Natural killer cell treated with Interleukin-12 subunit alpha and Interleukin-12 subunit beta and Interleukin-15 and Interleukin-18, amount 100 ng/mL, for 72 hours (primary cell): ENCODE measurements around the gene ULK4. TPM values are rescaled to one million over a fixed set of nuclear protein-coding genes. Genes with fewer than 3 reads are reported as not detected.

Experiments used
- ATAC-seq, 2 donors: fragments of 150-1000 bp; cut with Tn5 transposase in 1 of 2; sonication (Bioruptor Pico), chemical (Tn5 transposase) in 1 of 2; 2 replicates each; pipeline ENCODE4 v1.10.0; 2021
- DNase-seq: peaks from one replicate; pipeline ENCODE4 v3.0.0; 2022; ENCODE audit warnings: low spot score
- H3K27ac Mint-ChIP-seq, 2 donors: 1 replicate in 1 of 2; 2 replicates in 1 of 2; pipeline ENCODE4 v1.8.0; 2022; ENCODE audit warnings: mixed read lengths in 2 of 2, mild to moderate bottlenecking in 1 of 2, moderate library complexity in 1 of 2
- H3K27me3 Mint-ChIP-seq, 2 donors: 1 replicate in 1 of 2; 2 replicates in 1 of 2; pipeline ENCODE4 v1.8.0; 2022; ENCODE audit warnings: mixed read lengths in 2 of 2
- H3K36me3 Mint-ChIP-seq: one replicate; pipeline ENCODE4 v1.8.0; 2022; ENCODE audit warnings: mixed read lengths
- H3K4me1 Mint-ChIP-seq, 2 donors: 1 replicate in 1 of 2; 2 replicates in 1 of 2; pipeline ENCODE4 v1.8.0; 2022; ENCODE audit warnings: low read depth in 2 of 2, mixed read lengths in 2 of 2, mild to moderate bottlenecking in 1 of 2
- H3K4me3 Mint-ChIP-seq: one replicate; pipeline ENCODE4 v1.8.0; 2022; ENCODE audit warnings: mixed read lengths
- H3K9me3 Mint-ChIP-seq: 2 replicates; pipeline ENCODE4 v1.8.0; 2022; ENCODE audit warnings: mixed read lengths
- total RNA-seq, 2 donors: library from RNA; stranded (reverse); gene quantifications; one replicate each; pipeline ENCODE4 v1.2.3, GENCODE V29; 2022

ULK4 gene
- 10 to 100 TPM; 11.1 to 29.9 TPM for total RNA-seq

DNA sequence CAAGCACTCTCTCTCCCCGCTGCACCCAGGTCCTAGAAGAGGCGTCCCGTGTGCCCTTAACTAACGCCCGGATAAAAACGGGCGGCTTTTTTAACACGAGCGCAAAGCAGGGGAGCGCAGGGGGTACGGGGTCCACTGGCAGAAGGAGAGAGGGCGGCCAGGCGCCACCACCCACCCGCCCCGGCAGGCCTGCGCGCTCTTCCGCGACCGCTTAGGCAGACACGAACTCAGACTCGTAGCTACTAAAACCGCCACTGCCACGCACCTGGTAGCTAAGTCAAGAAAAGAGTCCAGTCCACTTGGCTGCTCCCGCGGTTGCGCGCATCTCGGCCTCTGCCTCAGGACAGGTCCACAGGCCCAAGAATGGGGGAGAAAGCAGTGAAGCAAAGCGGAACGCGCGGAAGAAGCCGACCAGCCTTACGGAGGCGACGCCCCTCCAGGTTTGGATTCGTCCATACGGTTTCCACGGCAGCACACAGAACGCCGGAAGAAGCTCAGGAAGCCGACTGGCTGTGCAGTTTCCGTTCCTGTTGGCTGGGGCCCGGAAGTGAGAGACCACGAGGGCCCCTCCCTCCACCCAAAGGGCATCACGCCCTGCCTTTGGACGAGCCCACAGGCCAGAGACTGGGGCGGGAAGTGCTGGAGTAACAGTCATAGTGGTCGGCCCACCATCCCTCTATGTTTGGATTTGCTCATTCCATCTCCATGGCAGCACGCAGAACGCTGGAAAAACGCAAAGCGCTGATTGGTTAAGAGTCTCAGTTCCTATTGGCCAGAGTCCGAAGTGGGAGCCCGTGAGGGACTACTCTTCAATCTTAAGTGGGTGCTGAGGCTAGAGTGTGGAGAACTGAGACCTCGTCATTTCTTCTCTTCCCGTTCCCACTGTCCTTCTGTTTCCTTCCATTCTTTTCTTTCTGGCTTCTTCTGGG, at the start of gene ULK4:
ULK4 (minus strand) TSS at position 353 of the 929 bp plus-strand sequence. CDS start 7,344 bp downstream, outside the sequence.
- Mint-ChIP-seq H3K4me1 (peaks cover 13 to 20% of the 10 kb centered on the region in 2 donors), H3K27me3 (no peaks in the 10 kb centered on the region), H3K27ac (peak within 1 kb of the TSS; percentile 85 to 97), H3K9me3 (no peaks in the 10 kb centered on the region), H3K4me3 (peak within 1 kb of the TSS; percentile 93), H3K36me3 (no peaks in the 10 kb centered on the region)
- peak; percentile 98 for DNase-seq
- ATAC-seq, result peak; percentile 95 to 97

DNA sequence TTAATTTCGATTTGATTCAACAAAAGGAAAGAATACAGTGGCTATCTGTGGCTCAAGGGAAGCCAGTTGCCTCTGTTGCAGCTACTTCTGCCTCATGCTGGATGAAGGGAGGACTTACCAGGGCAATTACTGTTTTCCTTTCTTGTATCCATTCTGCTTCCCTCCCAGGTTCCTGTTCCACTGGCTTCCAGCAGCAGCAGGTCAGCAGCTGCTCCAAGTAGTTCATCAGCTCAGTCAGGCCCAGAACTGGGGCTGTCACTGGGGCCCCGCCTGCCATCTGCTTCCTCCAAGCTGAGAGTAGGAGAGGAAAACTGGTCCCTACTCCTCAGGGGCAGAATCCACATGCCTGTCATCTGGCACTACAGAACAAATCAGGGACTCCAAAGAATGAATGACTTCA, 48.6 kb upstream of the ULK4 start:
- Mint-ChIP-seq H3K4me1 (peaks cover 26 to 30% of the 10 kb centered on the region in 2 donors), H3K27ac (no peak overlapping the region), H3K36me3 (no peaks in the 10 kb centered on the region), H3K27me3 (no peaks in the 10 kb centered on the region), H3K9me3 (no peaks in the 10 kb centered on the region), H3K4me3 (no peak overlapping the region)
- no peak for ATAC-seq
- no peak for DNase-seq

DNA sequence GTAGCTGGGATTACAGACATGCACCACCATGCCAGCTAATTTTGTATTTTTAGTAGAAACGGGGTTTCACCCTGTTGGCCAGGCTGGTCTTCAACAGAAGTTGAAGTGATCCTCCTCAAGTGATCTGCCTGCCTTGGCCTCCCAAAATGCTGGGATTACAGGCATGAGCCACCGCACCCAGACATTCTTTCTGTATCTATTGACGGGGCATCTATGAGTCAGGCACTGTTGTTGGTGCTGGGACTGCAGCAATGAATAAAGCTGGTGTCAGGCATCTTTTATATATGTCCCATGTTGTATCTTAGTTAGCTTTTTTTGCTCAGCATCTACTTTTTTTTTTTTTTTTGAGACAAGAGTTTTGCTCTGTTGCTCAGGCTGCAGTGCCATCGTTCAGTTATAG, 47.6 kb upstream of the ULK4 start:
- H3K4me1 Mint-ChIP-seq, result peaks cover 15 to 19% of the 10 kb centered on the region in 2 donors
- ATAC-seq, result no peak
- H3K27ac Mint-ChIP-seq, result no peak overlapping the region
- DNase-seq, result no peak
- H3K9me3 Mint-ChIP-seq, result no peaks in the 10 kb centered on the region
- H3K4me3 Mint-ChIP-seq, result no peak overlapping the region
- no peaks in the 10 kb centered on the region for H3K27me3 Mint-ChIP-seq
- H3K36me3 Mint-ChIP-seq, result no peaks in the 10 kb centered on the region

DNA sequence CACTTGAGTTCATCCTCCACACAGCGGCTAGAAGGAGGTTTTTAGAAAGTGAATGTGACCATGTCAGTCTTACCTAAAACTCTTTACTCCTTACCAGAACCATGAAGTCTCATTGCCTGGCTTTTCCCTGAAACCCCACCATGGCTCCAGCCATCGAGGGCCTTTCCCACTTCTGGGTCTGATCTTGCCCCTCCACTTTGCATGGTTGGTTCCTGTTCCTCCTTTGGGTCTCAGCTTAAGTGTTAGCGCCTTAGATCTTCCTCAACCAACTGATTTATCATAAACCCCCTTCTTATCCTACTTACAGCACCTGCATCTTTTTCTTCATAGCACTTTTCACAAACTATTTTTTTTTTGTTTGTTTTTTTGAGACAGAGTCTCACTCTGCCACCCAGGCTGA, 45.9 kb upstream of the ULK4 start:
- Mint-ChIP-seq H3K27ac (no peak overlapping the region), H3K36me3 (no peaks in the 10 kb centered on the region), H3K4me3 (no peak overlapping the region), H3K27me3 (no peaks in the 10 kb centered on the region), H3K4me1 (peaks cover 8 to 12% of the 10 kb centered on the region in 2 donors), H3K9me3 (no peaks in the 10 kb centered on the region)
- no peak for ATAC-seq
- DNase-seq, result no peak

DNA sequence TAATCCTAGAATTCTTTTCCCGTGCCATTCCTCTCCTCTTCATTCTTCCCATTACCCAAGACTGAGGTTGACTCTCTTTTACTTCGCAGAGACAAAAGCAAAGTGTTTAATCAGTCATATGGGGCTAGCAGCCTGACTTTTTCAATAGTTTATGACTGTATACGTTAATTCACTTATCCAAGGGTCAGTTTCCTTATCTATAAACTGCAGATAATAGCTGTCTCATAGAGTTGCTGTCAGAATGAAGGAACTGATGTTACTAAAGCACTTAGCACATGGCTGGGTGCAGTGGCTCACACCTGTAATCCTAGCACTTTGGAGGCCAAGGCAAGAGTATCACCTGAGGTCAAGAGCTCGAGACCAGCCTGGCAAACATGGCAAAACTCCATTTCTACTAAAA, 43.5 kb upstream of the ULK4 start:
- Mint-ChIP-seq H3K27ac (no peak overlapping the region), H3K27me3 (peaks cover 10 to 16% of the 10 kb centered on the region in 2 donors), H3K4me1 (peaks cover 0 to 2% of the 10 kb centered on the region in 2 donors), H3K36me3 (no peaks in the 10 kb centered on the region), H3K9me3 (no peaks in the 10 kb centered on the region), H3K4me3 (no peak overlapping the region)
- no peak for DNase-seq
- no peak for ATAC-seq

DNA sequence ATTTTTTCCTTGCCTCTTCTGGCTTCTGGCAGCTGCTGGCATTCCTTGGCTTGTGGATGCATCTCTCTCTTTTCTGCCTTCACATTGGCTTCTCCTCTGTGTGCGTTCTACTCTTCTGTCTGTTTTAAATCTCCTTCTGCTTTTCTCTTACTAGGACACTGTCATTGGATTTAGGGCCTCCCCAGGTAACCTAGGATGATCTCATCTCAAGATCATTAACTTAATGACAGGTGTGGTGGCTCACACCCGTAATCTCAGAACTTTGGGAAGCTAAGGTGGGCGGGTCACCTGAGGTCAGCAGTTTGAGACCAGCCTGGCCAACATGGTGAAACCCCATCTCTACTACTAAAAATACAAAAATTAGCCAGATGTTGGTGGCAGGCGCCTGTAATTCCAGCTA, 40.9 kb upstream of the ULK4 start:
- Mint-ChIP-seq H3K27me3 (peaks cover 10 to 16% of the 10 kb centered on the region in 2 donors), H3K36me3 (no peaks in the 10 kb centered on the region), H3K4me3 (no peak overlapping the region), H3K27ac (no peak overlapping the region), H3K9me3 (no peaks in the 10 kb centered on the region), H3K4me1 (peaks cover 0 to 2% of the 10 kb centered on the region in 2 donors)
- DNase-seq (no peak), ATAC-seq (no peak)

DNA sequence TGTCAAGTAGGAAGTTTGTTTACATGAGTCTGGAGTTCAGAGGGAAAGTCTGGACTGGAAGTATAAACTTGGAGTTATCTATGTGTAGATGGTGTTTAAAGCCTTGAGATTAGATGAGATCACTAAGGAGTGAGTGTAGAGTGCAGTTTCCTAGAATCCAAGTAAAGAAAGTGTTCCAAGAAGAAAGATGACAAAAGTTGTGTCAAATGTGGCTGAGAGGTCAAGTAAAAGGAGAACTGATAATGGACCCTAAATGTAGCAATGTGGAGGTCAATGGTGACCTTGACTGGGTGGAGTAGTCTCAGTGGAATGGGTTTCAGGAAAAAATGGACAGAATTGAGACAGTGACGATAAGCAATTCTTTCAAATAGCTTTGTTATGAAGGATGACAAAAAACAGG, 39.9 kb upstream of the ULK4 start:
- no peaks in the 10 kb centered on the region for H3K36me3 Mint-ChIP-seq
- DNase-seq (no peak), ATAC-seq (no peak)
- H3K27me3 Mint-ChIP-seq, result peaks cover 10 to 16% of the 10 kb centered on the region in 2 donors
- H3K4me3 Mint-ChIP-seq, result no peak overlapping the region
- no peaks in the 10 kb centered on the region for H3K9me3 Mint-ChIP-seq
- H3K4me1 Mint-ChIP-seq, result peaks cover 0 to 2% of the 10 kb centered on the region in 2 donors
- no peak overlapping the region for H3K27ac Mint-ChIP-seq

DNA sequence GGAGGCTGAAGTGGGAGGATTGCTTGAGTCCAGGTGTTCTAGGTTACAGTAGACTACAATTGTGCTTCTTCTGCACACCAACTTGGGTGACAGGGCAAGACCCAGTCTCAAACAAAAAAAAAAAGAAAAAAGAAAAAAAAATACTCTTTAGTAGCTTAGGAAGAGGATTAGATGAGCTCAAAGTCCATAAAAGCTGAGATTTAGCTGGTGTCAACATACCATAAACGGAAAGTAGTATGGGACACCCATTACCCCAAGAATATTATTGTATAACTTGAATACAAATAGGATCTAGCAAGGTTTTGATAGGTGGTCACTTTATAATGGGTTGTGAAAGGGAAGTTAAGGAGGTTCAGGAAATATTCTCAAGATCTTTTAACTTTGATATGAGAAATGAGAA, 38.0 kb upstream of the ULK4 start:
- Mint-ChIP-seq H3K4me1 (peaks cover 0 to 2% of the 10 kb centered on the region in 2 donors), H3K9me3 (no peaks in the 10 kb centered on the region), H3K36me3 (no peaks in the 10 kb centered on the region), H3K4me3 (no peak overlapping the region), H3K27me3 (peaks cover 10 to 16% of the 10 kb centered on the region in 2 donors), H3K27ac (no peak overlapping the region)
- no peak for DNase-seq
- ATAC-seq, result no peak

DNA sequence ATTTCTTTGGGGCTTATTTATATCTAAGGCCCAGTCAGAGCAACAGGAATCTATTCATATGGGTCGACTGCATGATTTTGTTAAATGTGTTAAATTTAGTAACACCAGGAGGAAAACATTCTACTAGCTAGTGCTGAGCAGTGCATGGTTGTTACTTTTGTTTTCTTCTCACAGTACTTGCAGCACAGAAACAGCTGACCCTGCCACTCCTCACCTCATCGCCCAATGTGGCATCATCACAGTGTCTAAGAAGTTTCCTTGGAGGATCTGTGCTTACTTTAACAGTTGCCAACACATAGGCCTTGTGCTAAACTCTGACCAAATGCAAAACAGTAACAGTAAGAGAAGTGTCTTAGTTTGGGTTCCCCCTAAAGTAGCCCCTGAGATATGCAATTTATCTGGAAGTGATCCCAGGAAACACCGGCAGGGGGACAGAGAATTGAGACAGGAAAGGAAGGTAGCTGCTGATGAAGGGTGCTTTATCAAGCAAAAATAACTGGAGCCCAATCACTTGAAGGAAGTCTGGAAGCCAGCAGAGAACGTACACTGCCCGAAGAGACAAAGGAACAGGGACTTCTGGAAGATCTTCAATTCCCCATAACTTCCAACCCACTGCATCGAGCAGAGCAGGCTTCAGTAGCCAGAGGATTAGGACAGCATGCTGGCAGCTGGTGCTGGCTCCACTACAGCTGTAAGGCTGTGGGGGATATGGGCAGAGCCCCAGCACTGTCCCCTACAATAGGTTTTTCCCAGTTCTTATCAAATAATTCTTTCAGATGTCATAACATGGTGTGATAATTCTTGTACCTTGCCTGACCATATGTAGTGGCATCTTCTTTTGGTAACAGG, 36.0 kb upstream of the ULK4 start:
- ATAC-seq (peak in 1 of 2 donors; percentile 46), DNase-seq (no peak)
- no peaks in the 10 kb centered on the region for H3K9me3 Mint-ChIP-seq
- no peak overlapping the region for H3K4me3 Mint-ChIP-seq
- H3K4me1 Mint-ChIP-seq, result peaks cover 0 to 2% of the 10 kb centered on the region in 2 donors
- H3K27ac Mint-ChIP-seq, result no peak overlapping the region
- H3K36me3 Mint-ChIP-seq, result no peaks in the 10 kb centered on the region
- H3K27me3 Mint-ChIP-seq, result peaks cover 10 to 16% of the 10 kb centered on the region in 2 donors

DNA sequence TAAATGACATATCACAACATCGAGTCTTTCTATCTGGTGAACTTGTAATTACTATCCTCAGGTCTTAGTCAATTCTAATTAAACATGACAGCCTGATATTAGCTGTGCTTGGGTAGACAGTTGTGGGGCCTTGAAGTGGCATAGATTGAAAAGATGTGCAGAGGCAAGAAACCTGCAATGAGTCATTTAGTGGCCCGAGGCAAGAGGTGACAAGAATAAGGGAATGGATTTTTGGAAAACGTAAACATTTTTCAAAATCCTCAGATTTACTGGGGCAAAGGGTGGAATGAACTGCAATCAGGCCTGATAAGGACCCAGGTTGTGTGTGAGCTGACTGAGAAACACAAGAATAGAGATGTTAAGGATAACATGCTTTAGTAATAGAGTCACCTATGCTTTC, 29.5 kb upstream of the ULK4 start:
- Mint-ChIP-seq H3K4me3 (no peak overlapping the region), H3K9me3 (no peaks in the 10 kb centered on the region), H3K36me3 (no peaks in the 10 kb centered on the region), H3K27ac (no peak overlapping the region), H3K27me3 (no peaks in the 10 kb centered on the region), H3K4me1 (no peaks in the 10 kb centered on the region)
- ATAC-seq (no peak), DNase-seq (no peak)

DNA sequence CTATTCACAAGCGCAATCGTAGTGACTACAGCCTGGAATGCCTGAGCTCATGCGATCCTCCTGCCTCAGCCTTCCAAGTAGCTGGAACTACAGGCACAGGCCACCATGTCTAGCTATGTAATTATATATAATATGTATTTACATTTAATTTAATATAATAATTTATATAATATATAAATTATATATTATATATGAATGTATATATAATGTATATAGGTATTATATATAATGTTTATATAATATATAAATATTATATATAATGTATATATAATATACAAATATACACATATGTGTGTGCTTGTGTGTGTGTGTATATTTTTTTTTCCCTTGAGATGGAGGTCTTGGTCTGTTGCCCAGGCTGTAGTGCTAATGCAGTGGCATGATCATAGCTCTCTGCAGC, 27.6 kb upstream of the ULK4 start:
- H3K27me3 Mint-ChIP-seq, result no peaks in the 10 kb centered on the region
- no peak overlapping the region for H3K27ac Mint-ChIP-seq
- H3K36me3 Mint-ChIP-seq, result no peaks in the 10 kb centered on the region
- no peaks in the 10 kb centered on the region for H3K4me1 Mint-ChIP-seq
- ATAC-seq (no peak), DNase-seq (no peak)
- no peak overlapping the region for H3K4me3 Mint-ChIP-seq
- H3K9me3 Mint-ChIP-seq, result no peaks in the 10 kb centered on the region

DNA sequence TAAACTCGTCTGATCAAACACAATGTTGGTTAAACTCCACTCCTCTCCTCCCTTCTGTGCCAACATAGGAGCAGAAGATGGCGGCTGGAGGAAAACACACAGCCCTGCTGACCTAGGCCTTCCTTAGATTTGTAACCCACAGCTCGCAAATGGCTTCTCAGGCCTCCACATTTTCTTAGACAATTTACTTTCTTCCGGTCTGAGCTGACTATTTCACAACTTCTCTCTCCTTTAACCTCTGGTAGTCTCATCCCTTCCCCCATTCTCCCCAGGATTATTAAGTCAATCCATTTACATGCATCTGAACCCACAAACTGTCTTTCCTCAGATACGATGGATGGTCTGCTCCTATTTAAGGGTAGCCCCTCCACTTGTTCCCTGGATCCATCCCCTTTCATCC, 25.7 kb upstream of the ULK4 start:
- Mint-ChIP-seq H3K4me1 (no peaks in the 10 kb centered on the region), H3K36me3 (no peaks in the 10 kb centered on the region), H3K4me3 (no peak overlapping the region), H3K9me3 (no peaks in the 10 kb centered on the region), H3K27me3 (no peaks in the 10 kb centered on the region), H3K27ac (no peak overlapping the region)
- ATAC-seq (no peak), DNase-seq (no peak)

DNA sequence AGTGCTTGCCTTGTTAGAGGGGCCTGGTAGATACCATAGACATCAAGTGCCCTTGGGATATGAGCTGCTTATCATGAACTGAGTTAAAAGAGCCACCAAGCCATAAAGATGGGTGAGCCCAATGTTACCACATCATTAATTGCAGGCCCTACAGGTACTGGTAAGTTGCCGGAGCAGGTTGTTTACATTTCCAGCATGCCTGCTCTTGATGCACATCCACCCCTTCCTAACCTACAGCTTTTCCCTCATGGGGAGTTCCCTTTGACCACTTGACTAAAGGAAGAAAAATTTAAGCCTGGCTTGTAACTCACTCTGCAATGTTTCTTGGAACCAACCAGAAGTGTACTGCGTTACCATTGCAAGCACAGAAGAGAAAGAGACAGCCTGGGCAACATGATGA, 24.7 kb upstream of the ULK4 start:
- no peaks in the 10 kb centered on the region for H3K4me1 Mint-ChIP-seq

DNA sequence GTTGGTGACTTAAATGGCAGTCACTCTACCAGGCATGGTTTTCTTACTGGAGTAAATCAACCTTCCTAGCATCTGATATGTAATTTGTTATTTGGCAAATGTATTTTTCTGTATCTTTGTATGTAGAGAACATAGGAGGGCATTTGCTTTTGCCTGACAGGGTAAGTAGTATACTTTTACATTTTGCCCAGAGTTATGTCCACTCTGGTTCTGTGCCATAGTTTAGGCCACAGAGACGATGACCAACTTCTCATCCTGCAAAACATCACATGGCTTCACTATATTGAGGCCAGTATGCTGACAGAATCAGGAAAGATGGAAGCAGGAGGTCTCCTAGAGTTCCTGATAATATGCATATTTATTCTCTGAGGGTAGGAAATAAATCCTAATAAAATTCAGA, 23.1 kb upstream of the ULK4 start:
- H3K4me1 Mint-ChIP-seq, result no peaks in the 10 kb centered on the region
- ATAC-seq (no peak), DNase-seq (no peak)
- no peak overlapping the region for H3K27ac Mint-ChIP-seq
- no peaks in the 10 kb centered on the region for H3K36me3 Mint-ChIP-seq
- H3K27me3 Mint-ChIP-seq, result peaks cover 0 to 2% of the 10 kb centered on the region in 2 donors
- no peak overlapping the region for H3K4me3 Mint-ChIP-seq
- no peaks in the 10 kb centered on the region for H3K9me3 Mint-ChIP-seq

More for the DNA sequence above, 24.7 kb upstream of the ULK4 start:
- Mint-ChIP-seq H3K4me3 (no peak overlapping the region), H3K36me3 (no peaks in the 10 kb centered on the region), H3K27me3 (no peaks in the 10 kb centered on the region), H3K27ac (no peak overlapping the region), H3K9me3 (no peaks in the 10 kb centered on the region)
- DNase-seq (no peak), ATAC-seq (no peak)
